Measurements from ENCODE around the gene EDAR.

Gene EDAR

GRCh38 chr2:109000738-109001137, 11.7 kb upstream of the EDAR start:
- DNase-seq, result no peak

GRCh38 chr2:108998911-108999310, 9.9 kb upstream of the EDAR start:
- DNase-seq, result no peak

GRCh38 chr2:108994178-108994577, 5.2 kb upstream of the EDAR start:
- no peak for DNase-seq

DNA sequence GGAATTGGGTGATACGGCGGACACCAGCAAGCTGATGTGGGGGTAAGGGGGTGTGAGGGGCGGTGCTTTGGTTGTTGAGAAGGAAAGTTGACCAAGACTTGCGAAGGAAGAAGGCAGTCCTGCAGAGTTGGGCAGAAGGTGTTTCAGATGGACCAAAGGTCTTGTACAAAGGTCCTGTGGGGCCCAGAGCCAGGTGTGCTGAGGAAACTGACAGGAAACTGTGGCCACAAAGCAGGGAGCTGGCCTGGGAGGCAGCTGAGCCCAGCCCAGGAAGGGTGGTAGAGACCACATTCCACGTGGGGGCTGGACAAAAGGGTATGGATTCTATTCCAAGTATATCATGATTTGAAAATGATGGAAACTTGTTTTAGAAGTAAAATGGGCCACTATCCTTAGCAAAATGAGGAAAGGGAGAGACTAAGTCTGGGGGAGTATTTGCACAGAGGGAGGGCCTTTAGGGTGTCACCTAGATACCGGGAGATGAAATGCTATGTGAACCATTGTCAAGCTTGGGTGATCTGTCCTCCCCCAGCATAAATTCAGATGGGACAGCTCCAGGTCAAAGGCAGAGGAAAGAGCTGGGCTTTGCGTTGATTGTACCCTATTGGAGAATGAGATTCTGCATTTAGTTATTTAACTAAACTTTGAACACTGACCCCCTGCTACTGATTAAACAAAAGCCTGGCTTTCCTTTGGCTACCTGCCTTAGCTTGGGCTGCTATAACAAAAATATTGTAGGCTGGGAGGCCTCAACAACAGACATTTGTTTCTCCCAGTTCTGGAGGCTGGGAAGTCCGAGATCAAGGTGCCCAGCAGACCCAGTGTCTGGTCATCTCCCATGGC, 4.3 kb upstream of the EDAR start:
- no peak for DNase-seq

- DNase-seq, result no peak
These were observed 784 bp downstream of the EDAR start for GRCh38 chr2:108988076-108988795.

- no peak for DNase-seq
These were observed 2.0 kb downstream of the EDAR start for GRCh38 chr2:108986916-108987510.

DNA sequence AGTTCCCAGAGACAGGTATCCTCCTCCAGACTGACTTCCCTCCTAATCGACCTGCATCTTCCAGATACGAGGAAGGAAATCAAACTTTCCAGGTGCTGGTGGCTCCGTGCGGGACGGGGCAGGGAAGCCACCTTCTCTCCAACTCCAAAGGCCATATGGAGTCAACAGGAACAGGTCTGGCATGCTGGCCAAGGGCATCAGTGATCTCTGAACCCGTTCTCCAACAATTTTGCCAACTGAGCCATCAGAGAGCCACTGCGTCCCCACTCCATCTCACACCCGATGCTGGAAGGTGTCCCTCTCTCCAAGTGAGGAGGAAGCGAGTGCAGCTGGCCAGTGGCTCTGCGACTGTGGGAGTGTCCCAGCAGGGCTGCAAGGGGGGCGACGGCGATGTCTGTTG, 5.4 kb downstream of the EDAR start:
- no peak for DNase-seq

- no peak for DNase-seq
These were observed 6.0 kb downstream of the EDAR start for GRCh38 chr2:108983061-108983460.

- DNase-seq, result no peak
These were observed 6.8 kb downstream of the EDAR start for GRCh38 chr2:108982259-108982679.

DNA sequence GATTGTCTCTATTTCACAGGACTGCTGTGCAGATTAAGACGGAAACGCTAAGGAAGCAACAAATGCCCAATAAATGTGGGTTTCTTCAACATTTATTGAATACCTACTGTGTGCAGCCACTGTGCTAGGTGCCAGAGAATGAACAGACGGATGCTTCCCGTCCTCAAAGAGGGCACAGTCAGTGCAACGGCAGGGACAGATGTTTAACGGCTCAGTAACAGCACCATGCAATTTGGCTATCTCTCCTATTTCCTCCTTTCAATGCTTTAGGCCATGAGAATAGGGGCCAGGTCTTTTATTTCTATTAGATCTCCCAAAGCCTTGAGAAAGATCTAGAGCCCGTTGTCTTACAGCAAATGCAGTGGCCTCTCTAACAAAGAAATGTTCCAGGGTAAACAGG, 7.2 kb downstream of the EDAR start:
- no peak for DNase-seq

- DNase-seq, result no peak
These were observed 8.9 kb downstream of the EDAR start for GRCh38 chr2:108980076-108980475.

DNA sequence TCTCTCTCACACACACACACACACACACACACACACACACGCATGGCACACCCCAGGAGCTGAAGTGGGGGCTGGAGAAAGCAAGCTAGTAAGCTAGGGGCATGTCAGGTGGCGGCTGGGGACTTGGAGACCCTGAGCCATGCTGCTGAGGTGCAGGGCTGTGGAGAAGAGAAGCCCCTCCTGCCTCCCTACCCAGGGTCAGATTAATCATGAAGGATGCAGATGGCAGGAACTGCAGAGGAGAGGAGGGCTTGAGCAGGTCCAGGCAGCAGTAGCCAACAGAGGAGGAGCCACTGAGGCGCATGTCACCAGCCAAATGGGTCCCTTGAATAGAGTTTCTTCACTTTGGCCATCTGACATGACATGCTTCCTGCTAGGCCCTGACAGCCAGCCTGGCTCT, 9.6 kb downstream of the EDAR start:
- no peak for DNase-seq

GRCh38 chr2:108978709-108979111, 10.3 kb downstream of the EDAR start:
- no peak for DNase-seq

DNA sequence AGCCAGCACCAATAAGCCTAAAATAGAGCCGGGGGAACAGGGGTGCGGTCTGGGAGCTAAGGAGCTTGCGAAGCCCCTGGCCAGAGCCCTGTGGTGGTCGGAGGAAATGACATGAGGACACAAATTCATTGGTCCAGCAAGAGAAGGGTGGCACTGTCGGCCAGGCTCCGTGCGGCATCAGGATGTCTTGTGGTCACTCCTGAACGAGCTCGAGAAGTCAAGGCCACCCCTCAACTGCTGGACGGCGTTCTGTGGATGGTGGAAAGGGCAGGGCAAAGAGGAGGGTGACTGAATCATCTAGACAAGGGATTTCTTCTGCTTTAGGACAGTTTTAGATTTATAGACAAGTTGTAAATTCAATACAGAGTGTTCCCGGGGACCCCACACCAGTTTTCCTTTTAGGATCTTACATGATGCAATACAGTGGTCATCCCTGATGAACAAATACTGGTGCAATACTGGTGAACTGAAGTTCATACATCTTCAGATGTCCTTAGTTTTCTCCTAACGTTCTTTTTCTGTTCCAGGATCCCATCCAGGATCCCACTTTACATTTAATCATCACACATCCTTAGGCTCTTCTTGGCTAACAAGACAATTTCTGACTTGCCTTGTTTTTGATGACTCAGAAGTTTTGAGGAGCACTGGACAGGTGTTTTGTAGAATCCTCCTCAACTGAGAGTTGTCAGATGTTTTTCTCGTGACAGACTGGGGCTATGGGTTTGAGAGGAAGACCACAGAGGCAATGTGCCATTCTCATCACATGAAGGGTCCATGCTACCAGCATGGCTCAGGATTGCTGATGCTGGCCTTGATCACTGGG, 13.2 kb downstream of the EDAR start:
- no peak for DNase-seq

DNA sequence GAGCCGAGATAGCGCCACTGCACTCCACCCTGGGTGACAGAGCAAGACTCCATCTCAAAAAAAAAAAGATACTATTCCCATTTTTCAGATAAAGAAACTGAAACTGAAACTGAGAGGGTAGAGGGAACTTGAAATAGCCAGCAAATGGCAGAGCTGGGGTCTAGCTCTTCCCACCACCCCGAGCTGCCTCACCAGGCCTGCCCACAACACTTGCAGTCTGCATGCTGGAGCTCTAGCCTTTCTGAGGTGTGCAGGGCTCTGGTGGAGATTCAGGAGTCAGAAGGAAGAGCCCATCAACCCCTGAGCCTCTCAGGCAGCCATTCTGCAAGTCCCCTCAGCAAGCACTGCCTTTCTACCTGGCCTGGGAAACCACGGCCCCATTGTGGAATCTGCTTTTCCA, 14.3 kb downstream of the EDAR start:
- DNase-seq, result no peak

DNA sequence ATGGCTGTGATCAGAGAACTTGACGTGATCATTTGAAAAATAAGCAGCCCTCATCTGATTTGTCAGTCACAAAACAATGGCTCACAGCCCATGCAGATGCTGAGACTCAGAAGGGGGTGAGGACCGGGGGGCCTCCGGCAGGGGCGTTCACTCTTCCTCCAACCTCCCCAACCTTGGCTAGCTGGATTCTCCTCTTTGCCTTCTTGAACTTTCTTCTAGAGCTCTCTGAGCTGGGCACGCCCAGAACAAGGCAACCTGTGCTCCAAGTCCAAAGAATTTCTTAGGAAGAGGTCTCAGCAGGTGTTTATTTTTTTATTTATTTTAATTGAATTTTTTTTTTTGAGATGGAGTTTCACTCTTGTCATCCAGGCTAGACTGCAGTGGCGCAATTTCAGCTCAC, 16.4 kb downstream of the EDAR start:
- DNase-seq, result no peak

GRCh38 chr2:108971661-108972566, 17.1 kb downstream of the EDAR start:
- no peak for DNase-seq

DNA sequence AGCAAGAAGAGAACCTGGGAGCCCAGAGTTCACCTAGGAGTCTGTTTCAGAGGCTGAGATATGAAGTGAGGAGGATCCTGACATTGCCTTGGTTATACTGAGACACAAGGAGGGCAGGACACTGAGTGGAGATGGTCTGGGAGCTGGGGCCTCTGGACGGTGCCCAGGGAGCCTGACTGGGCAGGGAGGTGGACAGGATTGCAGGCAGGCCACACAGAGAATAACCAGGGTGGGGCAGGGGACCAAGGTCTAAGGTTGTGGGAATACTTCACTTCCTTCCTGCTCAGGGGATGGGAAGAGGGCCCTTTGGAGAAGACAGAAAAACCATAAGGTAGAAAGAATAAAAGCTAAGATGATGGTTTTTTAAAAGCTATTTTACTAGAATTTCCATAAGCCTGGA, 18.7 kb downstream of the EDAR start:
- no peak for DNase-seq

DNA sequence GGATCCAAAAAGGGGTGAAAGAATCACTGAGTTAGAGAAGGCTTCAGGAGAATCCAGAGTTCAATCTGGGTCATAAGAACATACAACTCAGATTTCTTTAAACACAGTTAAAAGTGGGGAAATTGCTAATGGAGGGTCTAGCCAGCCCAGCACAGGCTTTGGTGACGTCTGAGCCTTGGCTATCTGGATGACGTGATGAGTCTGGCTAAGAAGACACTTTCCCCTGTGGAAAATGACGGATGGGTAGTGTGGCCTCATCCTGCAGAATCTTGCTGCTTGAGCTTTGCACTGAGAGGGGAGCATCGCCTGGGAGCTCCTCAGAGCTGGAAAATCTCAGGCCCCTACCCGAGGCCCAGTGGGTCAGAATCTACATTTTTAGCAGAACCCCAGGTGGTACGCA, 19.2 kb downstream of the EDAR start:
- DNase-seq, result no peak

DNA sequence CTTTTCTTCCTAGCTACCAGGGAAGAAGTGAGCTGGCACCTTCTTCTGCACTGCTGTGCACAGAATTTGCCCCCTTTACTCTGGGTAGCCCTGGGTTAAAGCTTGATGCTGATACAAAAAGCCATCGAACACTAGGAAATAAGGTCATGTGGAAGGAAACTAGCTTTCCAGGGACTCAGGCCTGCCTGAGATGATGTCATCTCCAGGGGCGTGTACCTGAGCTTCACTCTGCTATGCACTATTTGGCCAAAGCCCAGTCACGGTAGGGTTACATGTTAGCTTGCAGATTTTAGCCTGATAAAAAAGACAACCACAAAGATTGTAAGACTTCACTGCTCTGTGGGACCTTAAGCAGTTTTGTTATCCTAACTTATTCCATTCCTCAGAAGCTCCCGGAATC, 20.4 kb downstream of the EDAR start:
- no peak for DNase-seq

DNA sequence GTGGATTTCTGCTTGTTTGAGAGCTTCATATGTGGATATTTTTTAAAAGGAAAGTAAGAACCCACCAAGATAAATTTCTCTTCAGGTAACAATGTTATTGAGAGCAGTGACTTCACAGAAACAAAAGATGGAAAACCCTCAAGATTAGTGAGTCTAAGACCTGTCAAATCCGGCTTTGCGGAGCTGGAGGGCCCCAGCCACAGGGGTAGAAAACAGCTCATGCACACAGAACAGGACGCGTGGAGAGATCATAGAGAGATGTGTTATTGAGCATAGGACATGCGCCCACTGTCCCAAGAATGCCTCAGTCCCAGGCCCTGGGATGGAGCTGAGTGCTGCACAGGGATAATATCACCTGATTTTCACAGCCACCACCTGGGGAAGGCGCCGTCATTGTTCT, 21.3 kb downstream of the EDAR start:
- no peak for DNase-seq

Measured in NCI-H2107 (cell line).